Panc1 (cell line): ENCODE data around the gene ARPC4.

ENCODE experiments used
- CTCF ChIP-seq: fragments of 450-650 bp; IDR thresholded peaks from 2 replicates; pipeline ENCODE4 v1.5.1; 2017; ENCODE audit warnings: mild to moderate bottlenecking
- POLR2AphosphoS5 ChIP-seq: IDR thresholded peaks from 2 replicates; pipeline ENCODE4 v1.6.1; 2012; ENCODE audit warnings: mild to moderate bottlenecking, low read depth, low read length, moderate library complexity
- REST ChIP-seq, 2 experiments: IDR thresholded peaks; 2 replicates each; pipeline ENCODE4 v1.6.1; 2011 to 2012; ENCODE audit warnings: low read depth in 2 of 2, control low read depth in 1 of 2, low read length in 1 of 2, mild to moderate bottlenecking in 1 of 2, moderate library complexity in 1 of 2; ENCODE audit not compliant: insufficient read depth in 1 of 2

GRCh38 chr3:9787714-9788113 lies 5.2 kb upstream of the ARPC4 start:
- TF ChIP-seq POLR2AphosphoS5 (no peak), CTCF (no peak), REST (IDR thresholded peaks at IDR 0.05; ENCODE audit: insufficient read depth in 1 of 2, low read depth in 2 of 2, low read length in 1 of 2) (no peak)
